K562 (cell line): ENCODE measurements around the gene TRERF1. TPM values are rescaled to one million over a fixed set of nuclear protein-coding genes. Genes with fewer than 3 reads are reported as not detected.

ENCODE experiments used
- ATF3 ChIP-seq, 2 experiments: fragments of 450-650 bp in 1 of 2; sonication (generic) in 1 of 2; formaldehyde crosslinking in 1 of 2; IDR thresholded peaks in 1 of 2; conservative IDR thresholded peaks in 1 of 2; 2 replicates each; pipeline versions ENCODE4 v1.6.1 to v1.8.1; 2016 to 2023; ENCODE audit warnings: mild to moderate bottlenecking in 2 of 2, moderate library complexity in 2 of 2, inconsistent platforms in 1 of 2, missing genetic modification reagents in 1 of 2
- CTBP1 ChIP-seq: fragments of 450-650 bp; IDR thresholded peaks from 2 replicates; pipeline ENCODE4 v1.6.1; 2016; ENCODE audit warnings: borderline replicate concordance
- DPF2 ChIP-seq: fragments of 450-650 bp; IDR thresholded peaks from 2 replicates; pipeline ENCODE4 v1.6.1; 2016
- FOSL1 ChIP-seq: fragments of 200-800 bp; sonication (Bioruptor generic); conservative IDR thresholded peaks from 2 replicates; pipeline ENCODE4 v1.6.1; 2016; ENCODE audit warnings: missing genetic modification characterization, missing compliant biosample characterization
- HCFC1 ChIP-seq: IDR thresholded peaks from 2 replicates; pipeline ENCODE4 v1.6.1; 2012; ENCODE audit warnings: low read depth, low read length, improper control_type of control experiment
- HDAC1 ChIP-seq, 2 experiments: fragments of 450-650 bp; IDR thresholded peaks; 2 replicates each; pipeline ENCODE4 v1.6.1; 2016 to 2017; ENCODE audit warnings: inconsistent platforms in 1 of 2, mild to moderate bottlenecking in 1 of 2, moderate library complexity in 1 of 2
- HEY1 ChIP-seq: fragments of 250-450 bp; sonication (Bioruptor Pico); IDR thresholded peaks from 2 replicates; pipeline ENCODE4 v1.5.0; 2020; ENCODE audit warnings: mild to moderate bottlenecking, moderate library complexity, borderline replicate concordance
- JUND ChIP-seq, 2 experiments: IDR thresholded peaks; 2 replicates in 1 of 2; 3 replicates in 1 of 2; pipeline ENCODE4 v1.6.1; 2011; ENCODE audit warnings: borderline replicate concordance in 2 of 2, low read depth in 2 of 2, low read length in 2 of 2, improper control_type of control experiment in 1 of 2, missing biosample characterization in 1 of 2, missing genetic modification characterization in 1 of 2, missing genetic modification reagents in 1 of 2
- KDM5B ChIP-seq: fragments of 200-600 bp; sonication (generic); IDR thresholded peaks from 2 replicates; pipeline ENCODE4 v1.6.1; 2012; ENCODE audit warnings: low read depth, mild to moderate bottlenecking, moderate library complexity, low read length, control low read depth, inconsistent platforms; ENCODE audit not compliant: insufficient replicate concordance
- NFE2 ChIP-seq: IDR thresholded peaks from 2 replicates; pipeline ENCODE4 v1.6.1; 2014; ENCODE audit warnings: antibody characterized with exemption, low read depth
- NFIX ChIP-seq: fragments of 250-450 bp; sonication (Bioruptor Pico); IDR thresholded peaks from 2 replicates; pipeline ENCODE4 v1.4.0; 2020; ENCODE audit warnings: low read depth, mild to moderate bottlenecking, moderate library complexity
- NFRKB ChIP-seq: fragments of 450-650 bp; IDR thresholded peaks from 2 replicates; pipeline ENCODE4 v1.6.1; 2016; ENCODE audit warnings: low read depth
- SREBF1 ChIP-seq: fragments of 150-350 bp; IDR thresholded peaks from 2 replicates; pipeline ENCODE4 v1.6.1; 2014; ENCODE audit warnings: antibody characterized with exemption, low read depth, low read length, borderline replicate concordance
- TCF15 ChIP-seq: fragments of 250-450 bp; sonication (Bioruptor Pico); IDR thresholded peaks from 2 replicates; pipeline ENCODE4 v1.8.0; 2022; ENCODE audit warnings: moderate library complexity, mild to moderate bottlenecking, inconsistent platforms
- THRA ChIP-seq: fragments of 450-650 bp; IDR thresholded peaks from 2 replicates; pipeline ENCODE4 v1.6.1; 2017; ENCODE audit warnings: mild to moderate bottlenecking, moderate library complexity
- USF1 ChIP-seq: sonication (generic); formaldehyde crosslinking; IDR thresholded peaks from 2 replicates; pipeline ENCODE4 v1.9.0; 2022; ENCODE audit warnings: mild to moderate bottlenecking, missing genetic modification reagents
- ZNF609 ChIP-seq: sonication (generic); formaldehyde crosslinking; IDR thresholded peaks from 2 replicates; pipeline ENCODE4 v1.8.1; 2023; ENCODE audit warnings: missing genetic modification reagents, mild to moderate bottlenecking, borderline replicate concordance
- polyA plus RNA-seq, 8 experiments: library from polyadenylated mRNA; depleted of rRNA in 4 of 8; stranded (reverse) in 5 of 8; unstranded in 3 of 8; fragments of >200 nt; fragmentation: Nextera tagmentation in 2 of 8; fragmentation: Illumina TruSeq in 1 of 8; extraction: Ambion mirVana in 2 of 8; extraction: Trizol in 1 of 8; gene quantifications; 2 replicates each; pipeline versions ENCODE4 v1.2.1 to v1.2.3, GENCODE V29; 2011 to 2014; ENCODE audit warnings: inconsistent platforms in 1 of 8, missing spikeins in 1 of 8
- total RNA-seq, 7 experiments: library from RNA; depleted of rRNA in 6 of 7; stranded (reverse); fragments of >200 nt in 6 of 7; fragmentation: Illumina TruSeq in 2 of 7; extraction: Trizol in 2 of 7; gene quantifications; 2 replicates each; pipeline versions ENCODE4 v1.2.1 to v1.2.3, GENCODE V29; 2011 to 2021; ENCODE audit warnings: low replicate concordance in 1 of 7

The TRERF1 gene
- total and polyA plus RNA-seq, 9 of the 15 experiments (the other 6 are each of a cell fraction or from before 2014, with no cell fraction given): 0.04 to 0.20 (median 0.07) TPM; not detected in 3

GRCh38 chr6:42226645-42227143, 225.0 kb downstream of the TRERF1 start (continued):
- TF ChIP-seq ZNF609 (CRISPR knock-in tag) (0 out of 2 replicates have a peak, but pooled peaks have one; percentile 31), TCF15 (CRISPR knock-in tag) (no peak), THRA (peak; percentile 54; the same call in 1 of the 2 replicates), FOSL1 (tag) (peak; percentile 76), NFRKB (0 out of 2 replicates have a peak, but pooled peaks have one; percentile 56), HDAC1 (IDR thresholded peaks at IDR 0.05) (peak in 1 of 2 experiments; percentile 38; a peak in 1 of 4 replicates), KDM5B (peak; percentile 22), CTBP1 (peak; percentile 54; the same call in 1 of the 2 replicates), JUND (IDR thresholded peaks at IDR 0.05; ENCODE audit: borderline replicate concordance, low read depth, low read length) (peak; percentile 60; the same call in 1 of the 2 replicates), JUND (tag; IDR thresholded peaks at IDR 0.05; ENCODE audit: borderline replicate concordance, low read depth, low read length) (peak; percentile 60; the same call in 2 of the 3 replicates), SREBF1 (0 out of 2 replicates have a peak, but pooled peaks have one; percentile 5), USF1 (CRISPR knock-in tag) (no peak), NFE2 (0 out of 2 replicates have a peak, but pooled peaks have one; percentile 15), ATF3 (IDR thresholded peaks at IDR 0.05) (peak; percentile 49; the same call in 1 of the 2 replicates), ATF3 (CRISPR knock-in tag; conservative IDR thresholded peaks at IDR 0.05) (no peak), HEY1 (CRISPR knock-in tag) (no peak), HCFC1 (no peak), DPF2 (peak; percentile 40; the same call in 1 of the 2 replicates), NFIX (CRISPR knock-in tag) (no peak)
